SK-N-SH treated with all-trans-retinoic acid at 6 μM for 48 hours (cell line): Measurements from ENCODE around the gene CEP57L1.

Source experiments
- CSDC2 ChIP-seq: fragments of 250-450 bp; sonication (Bioruptor Pico); IDR thresholded peaks from 2 replicates; pipeline ENCODE4 v1.5.0; 2020; ENCODE audit warnings: mild to moderate bottlenecking, moderate library complexity
- GLIS3 ChIP-seq: fragments of 250-450 bp; sonication (Bioruptor Pico); IDR thresholded peaks from 2 replicates; pipeline ENCODE4 v1.5.0; 2020; ENCODE audit warnings: mild to moderate bottlenecking, moderate library complexity
- TCF4 ChIP-seq: fragments of 250-450 bp; sonication (Bioruptor Pico); IDR thresholded peaks from 2 replicates; pipeline ENCODE4 v1.8.0; 2021; ENCODE audit warnings: mild to moderate bottlenecking, moderate library complexity, borderline replicate concordance
- ZFP3 ChIP-seq: fragments of 250-450 bp; sonication (Bioruptor Pico); IDR thresholded peaks from 2 replicates; pipeline ENCODE4 v1.5.0; 2020; ENCODE audit warnings: mild to moderate bottlenecking, moderate library complexity

- TF ChIP-seq ZFP3 (CRISPR knock-in tag) = no peak
- TF ChIP-seq TCF4 (CRISPR knock-in tag) = no peak
- no peak for TF ChIP-seq CSDC2
- no peak for TF ChIP-seq GLIS3 (CRISPR knock-in tag)
Measured at GRCh38 chr6:109062216-109062615, 33.1 kb upstream of the CEP57L1 start.
